ENCODE data around the gene AICDA.

AICDA gene

GRCh38 chr12:8554451-8555195 is 58.0 kb downstream of the AICDA start:
- no peak for DNase-seq

GRCh38 chr12:8553088-8553627 is 59.5 kb downstream of the AICDA start:
- no peak for DNase-seq
